PC-9 (cell line): ENCODE measurements around the gene LRGUK. TPM values are rescaled to one million over a fixed set of nuclear protein-coding genes. Genes with fewer than 3 reads are reported as not detected.

Experiments
- BruUV-seq: library from RNA; stranded (reverse); fragments of 400-500 nt; replicated peaks from 2 replicates; lab custom pipeline; 2021; lab: Mats Ljungman, UMichigan
- CTCF ChIA-PET: fragments of 300-600 bp; sonication (Branson Sonifier 250); formaldehyde crosslinking; loops from one replicate; lab custom pipeline; 2022; ENCODE audit warnings: antibody characterized with exemption; lab: Charles Lee
- POLR2A ChIA-PET: fragments of 300-600 bp; sonication (Branson Sonifier 250); formaldehyde crosslinking; loops from one replicate; lab custom pipeline; 2022; ENCODE audit warnings: antibody characterized with exemption; ENCODE audit not compliant: unreplicated experiment; lab: Charles Lee
- DNase-seq, 2 experiments: peaks; one replicate each; pipeline versions ENCODE4 v3.0.0 to v3.0.0-alpha.2; 2015 to 2022; ENCODE audit warnings: mixed read lengths in 1 of 2
- H2AFZ ChIP-seq: fragments of 200-600 bp; sonication (generic); 2 replicates; pipeline ENCODE4 v1.8.1; 2017; ENCODE audit warnings: antibody characterized with exemption
- H3F3A ChIP-seq: fragments of 200-600 bp; sonication (generic); 2 replicates; pipeline ENCODE4 v1.8.1; 2017; ENCODE audit warnings: antibody characterized with exemption, mild to moderate bottlenecking, low read depth; ENCODE audit not compliant: insufficient read depth
- H3K27ac ChIP-seq: fragments of 200-600 bp; sonication (generic); 2 replicates; pipeline ENCODE4 v1.6.1; 2016; ENCODE audit warnings: mixed run types
- H3K27me3 ChIP-seq: fragments of 200-600 bp; sonication (generic); 2 replicates; pipeline ENCODE4 v1.6.1; 2016; ENCODE audit warnings: low read depth, mixed run types; ENCODE audit not compliant: insufficient read depth
- H3K36me3 ChIP-seq: fragments of 200-600 bp; sonication (generic); 2 replicates; pipeline ENCODE4 v1.6.1; 2016; ENCODE audit warnings: low read depth, mixed run types
- H3K4me1 ChIP-seq: fragments of 200-600 bp; sonication (generic); replicated peaks from 2 replicates; pipeline ENCODE4 v1.6.1; 2016; ENCODE audit warnings: mixed run types; ENCODE audit not compliant: insufficient read depth
- H3K4me2 ChIP-seq: fragments of 200-600 bp; sonication (generic); 2 replicates; pipeline ENCODE4 v1.6.1; 2017; ENCODE audit warnings: mixed run types
- H3K4me3 ChIP-seq: fragments of 200-600 bp; sonication (generic); 2 replicates; pipeline ENCODE4 v1.6.1; 2016; ENCODE audit warnings: mixed run types
- H3K79me2 ChIP-seq: fragments of 200-600 bp; sonication (generic); 2 replicates; pipeline ENCODE4 v1.6.1; 2017; ENCODE audit warnings: low read depth, mixed run types
- H3K9me2 ChIP-seq: fragments of 200-600 bp; sonication (generic); 2 replicates; pipeline ENCODE4 v1.8.1; 2017; ENCODE audit warnings: mild to moderate bottlenecking; ENCODE audit not compliant: insufficient read depth
- H3K9me3 ChIP-seq: fragments of 200-600 bp; sonication (generic); 2 replicates; pipeline ENCODE4 v1.8.1; 2016; ENCODE audit warnings: low read depth; ENCODE audit not compliant: insufficient read depth
- H4K20me1 ChIP-seq: fragments of 200-600 bp; sonication (generic); 2 replicates; pipeline ENCODE4 v1.8.1; 2017; ENCODE audit not compliant: insufficient read depth
- CTCF ChIP-seq: fragments of 200-600 bp; sonication (generic); conservative IDR thresholded peaks from 2 replicates; pipeline ENCODE4 v1.6.1; 2017; ENCODE audit warnings: mixed run types, antibody characterized with exemption, mild to moderate bottlenecking, moderate library complexity
- EZH2 ChIP-seq: fragments of 200-600 bp; sonication (generic); IDR thresholded peaks from 2 replicates; pipeline ENCODE4 v1.8.0; 2017; ENCODE audit warnings: antibody characterized with exemption, low read depth
- intact Hi-C: fragments of 100-400 bp; cut with micrococcal nuclease; formaldehyde crosslinking; loops from one replicate; pipeline ENCODE4 v1.10.0; 2022; ENCODE audit not compliant: unreplicated experiment
- total RNA-seq: library from RNA; stranded (reverse); gene quantifications from 2 replicates; pipeline ENCODE4 v1.2.3, GENCODE V29; 2021

LRGUK gene
- total RNA-seq, 1 experiment from 2014 or later, result 2.3 TPM

- H3K4me1 ChIP-seq, result no peaks in the 10 kb centered on the region
These were observed 59.7 kb downstream of the LRGUK start for GRCh38 chr7:134186801-134187200.

GRCh38 chr7:134187893-134188292 is 60.8 kb downstream of the LRGUK start:
- Histone ChIP-seq H3K36me3 (no peaks in the 10 kb centered on the region), H2AFZ (no peak overlapping the region), H4K20me1 (no peaks in the 10 kb centered on the region), H3K4me3 (no peak overlapping the region), H3K4me1 (no peaks in the 10 kb centered on the region), H3K79me2 (no peaks in the 10 kb centered on the region), H3K27ac (no peak overlapping the region), H3K9me2 (0 out of 2 replicates have a peak, but pooled peaks cover 4% of the 10 kb centered on the region), H3K9me3 (no peaks in the 10 kb centered on the region; the same call in 1 of the 2 replicates), H3K4me2 (no peak overlapping the region), H3K27me3 (no peaks in the 10 kb centered on the region), H3F3A (no peaks in the 10 kb centered on the region)
- intact Hi-C loops, result no loop called here
- ChIA-PET CTCF (no interaction called here), POLR2A (no interaction called here)
- no peak for DNase-seq
- BruUV-seq, result no TSS peak
- TF ChIP-seq EZH2 (no peak), CTCF (no peak)

More at GRCh38 chr7:134186801-134187200, 59.7 kb downstream of the LRGUK start:
- Histone ChIP-seq H2AFZ (no peak overlapping the region), H4K20me1 (no peaks in the 10 kb centered on the region), H3F3A (no peaks in the 10 kb centered on the region), H3K9me2 (0 out of 2 replicates have a peak, but pooled peaks cover 4% of the 10 kb centered on the region), H3K4me3 (no peak overlapping the region), H3K27ac (no peak overlapping the region), H3K9me3 (no peaks in the 10 kb centered on the region; the same call in 1 of the 2 replicates), H3K27me3 (no peaks in the 10 kb centered on the region), H3K79me2 (no peaks in the 10 kb centered on the region), H3K36me3 (no peaks in the 10 kb centered on the region), H3K4me2 (no peak overlapping the region)
- no peak for DNase-seq
- no TSS peak for BruUV-seq
- ChIA-PET CTCF (no interaction called here), POLR2A (no interaction called here)
- intact Hi-C loops, result no loop called here
- TF ChIP-seq EZH2 (no peak), CTCF (no peak)

- no peaks in the 10 kb centered on the region for H3K27me3 ChIP-seq
- no peak overlapping the region for H2AFZ ChIP-seq
- POLR2A ChIA-PET, result no interaction called here
- H3F3A ChIP-seq, result no peaks in the 10 kb centered on the region
- H3K4me3 ChIP-seq, result no peak overlapping the region
- DNase-seq, result no peak
- no peaks in the 10 kb centered on the region for H3K36me3 ChIP-seq
- no peak overlapping the region for H3K4me2 ChIP-seq
- H3K27ac ChIP-seq, result no peak overlapping the region
- H3K4me1 ChIP-seq, result no peaks in the 10 kb centered on the region
- no peaks in the 10 kb centered on the region for H4K20me1 ChIP-seq
- intact Hi-C loops, result no loop called here
- BruUV-seq, result no TSS peak
- no peaks in the 10 kb centered on the region for H3K79me2 ChIP-seq
- TF ChIP-seq EZH2 (no peak), CTCF (no peak)
- CTCF ChIA-PET, result no interaction called here
- no peaks in the 10 kb centered on the region; the same call in 1 of the 2 replicates for H3K9me3 ChIP-seq
- H3K9me2 ChIP-seq, result 0 out of 2 replicates have a peak, but pooled peaks cover 4% of the 10 kb centered on the region
These were observed 61.2 kb downstream of the LRGUK start for GRCh38 chr7:134188311-134188710.
